HepG2 (cell line): ENCODE results near the gene DAB2IP. TPM values are rescaled to one million over a fixed set of nuclear protein-coding genes. Genes with fewer than 3 reads are reported as not detected.

ENCODE experiments used
- GFI1 ChIP-seq: sonication (generic); formaldehyde crosslinking; IDR thresholded peaks from 2 replicates; pipeline ENCODE4 v1.5.0; 2020; ENCODE audit warnings: missing genetic modification reagents, mild to moderate bottlenecking, borderline replicate concordance
- POGK ChIP-seq: sonication (generic); formaldehyde crosslinking; conservative IDR thresholded peaks from 2 replicates; pipeline ENCODE4 v1.8.0; 2022; ENCODE audit warnings: mild to moderate bottlenecking, moderate library complexity, missing genetic modification reagents
- SMAD3 ChIP-seq: sonication (generic); formaldehyde crosslinking; IDR thresholded peaks from 2 replicates; pipeline ENCODE4 v1.4.0; 2020; ENCODE audit warnings: missing genetic modification reagents
- TCF7 ChIP-seq: sonication (generic); IDR thresholded peaks from 2 replicates; pipeline ENCODE4 v1.6.1; 2016; ENCODE audit warnings: antibody characterized with exemption, low read depth
- ZNF18 ChIP-seq: sonication (generic); formaldehyde crosslinking; IDR thresholded peaks from 2 replicates; pipeline ENCODE4 v1.8.0; 2022; ENCODE audit warnings: mild to moderate bottlenecking, missing genetic modification reagents; ENCODE audit not compliant: insufficient replicate concordance
- ZNF362 ChIP-seq: sonication (generic); formaldehyde crosslinking; IDR thresholded peaks from 2 replicates; pipeline ENCODE4 v1.4.0; 2020; ENCODE audit warnings: missing genetic modification reagents, mild to moderate bottlenecking, borderline replicate concordance
- ZNF543 ChIP-seq: sonication (generic); formaldehyde crosslinking; IDR thresholded peaks from 2 replicates; pipeline ENCODE4 v1.4.0; 2020; ENCODE audit warnings: mild to moderate bottlenecking, missing genetic modification reagents
- polyA plus RNA-seq, 8 experiments: library from polyadenylated mRNA; depleted of rRNA in 3 of 8; stranded (reverse) in 7 of 8; unstranded in 1 of 8; fragments of >200 nt; fragmentation: Illumina TruSeq in 4 of 8; extraction: Trizol in 4 of 8; gene quantifications; 2 replicates each; pipeline versions ENCODE4 v1.2.1 to v1.2.3, GENCODE V29; 2011 to 2016; ENCODE audit warnings: low read depth in 4 of 8, missing spikeins in 1 of 8, mixed read lengths in 1 of 8; ENCODE audit not compliant: insufficient read depth in 1 of 8
- total RNA-seq, 5 experiments: library from RNA; depleted of rRNA; stranded (reverse); fragments of >200 nt; fragmentation: Illumina TruSeq; extraction: Trizol; gene quantifications; 2 replicates each; pipeline ENCODE4 v1.2.3, GENCODE V29; 2016; ENCODE audit warnings: low read depth in 1 of 5
- TF ChIP-seq, protein P1 (sequence below): sonication (generic); formaldehyde crosslinking; IDR thresholded peaks from 2 replicates; pipeline ENCODE4 v1.9.0; 2021; ENCODE audit warnings: mild to moderate bottlenecking, missing genetic modification reagents
- TF ChIP-seq, protein P2 (sequence below), 2 experiments: sonication (generic) in 1 of 2; formaldehyde crosslinking in 1 of 2; IDR thresholded peaks; 2 replicates each; pipeline versions ENCODE4 v1.4.0 to v1.6.1; 2018 to 2020; ENCODE audit warnings: missing genetic modification reagents in 2 of 2, borderline replicate concordance in 1 of 2, low read depth in 1 of 2, mild to moderate bottlenecking in 1 of 2, missing biosample characterization in 1 of 2
- TF ChIP-seq, protein P3 (sequence below), 2 experiments: fragments of 450-650 bp in 1 of 2; sonication (generic) in 1 of 2; formaldehyde crosslinking; IDR thresholded peaks; 2 replicates each; pipeline versions ENCODE4 v1.5.0 to v1.8.0; 2020 to 2022; ENCODE audit warnings: mild to moderate bottlenecking in 1 of 2, missing genetic modification reagents in 1 of 2

The DAB2IP gene
- total and polyA plus RNA-seq, 2 of the 13 experiments (the other 11 are each of a cell fraction or from before 2014, with no cell fraction given) = 25.3 to 37.9 TPM

GRCh38 chr9:121743441-121744001 is 92.1 kb downstream of the DAB2IP start (continued):
- TF ChIP-seq GFI1 (CRISPR knock-in tag) (no peak), TCF7 (no peak), ZNF543 (no peak), POGK (CRISPR knock-in tag) (no peak), SMAD3 (CRISPR knock-in tag) (no peak), ZNF362 (CRISPR knock-in tag) (peak; percentile 35; the same call in 1 of the 2 replicates), ZNF18 (CRISPR knock-in tag) (no peak)
- TF ChIP-seq, protein P1, sequence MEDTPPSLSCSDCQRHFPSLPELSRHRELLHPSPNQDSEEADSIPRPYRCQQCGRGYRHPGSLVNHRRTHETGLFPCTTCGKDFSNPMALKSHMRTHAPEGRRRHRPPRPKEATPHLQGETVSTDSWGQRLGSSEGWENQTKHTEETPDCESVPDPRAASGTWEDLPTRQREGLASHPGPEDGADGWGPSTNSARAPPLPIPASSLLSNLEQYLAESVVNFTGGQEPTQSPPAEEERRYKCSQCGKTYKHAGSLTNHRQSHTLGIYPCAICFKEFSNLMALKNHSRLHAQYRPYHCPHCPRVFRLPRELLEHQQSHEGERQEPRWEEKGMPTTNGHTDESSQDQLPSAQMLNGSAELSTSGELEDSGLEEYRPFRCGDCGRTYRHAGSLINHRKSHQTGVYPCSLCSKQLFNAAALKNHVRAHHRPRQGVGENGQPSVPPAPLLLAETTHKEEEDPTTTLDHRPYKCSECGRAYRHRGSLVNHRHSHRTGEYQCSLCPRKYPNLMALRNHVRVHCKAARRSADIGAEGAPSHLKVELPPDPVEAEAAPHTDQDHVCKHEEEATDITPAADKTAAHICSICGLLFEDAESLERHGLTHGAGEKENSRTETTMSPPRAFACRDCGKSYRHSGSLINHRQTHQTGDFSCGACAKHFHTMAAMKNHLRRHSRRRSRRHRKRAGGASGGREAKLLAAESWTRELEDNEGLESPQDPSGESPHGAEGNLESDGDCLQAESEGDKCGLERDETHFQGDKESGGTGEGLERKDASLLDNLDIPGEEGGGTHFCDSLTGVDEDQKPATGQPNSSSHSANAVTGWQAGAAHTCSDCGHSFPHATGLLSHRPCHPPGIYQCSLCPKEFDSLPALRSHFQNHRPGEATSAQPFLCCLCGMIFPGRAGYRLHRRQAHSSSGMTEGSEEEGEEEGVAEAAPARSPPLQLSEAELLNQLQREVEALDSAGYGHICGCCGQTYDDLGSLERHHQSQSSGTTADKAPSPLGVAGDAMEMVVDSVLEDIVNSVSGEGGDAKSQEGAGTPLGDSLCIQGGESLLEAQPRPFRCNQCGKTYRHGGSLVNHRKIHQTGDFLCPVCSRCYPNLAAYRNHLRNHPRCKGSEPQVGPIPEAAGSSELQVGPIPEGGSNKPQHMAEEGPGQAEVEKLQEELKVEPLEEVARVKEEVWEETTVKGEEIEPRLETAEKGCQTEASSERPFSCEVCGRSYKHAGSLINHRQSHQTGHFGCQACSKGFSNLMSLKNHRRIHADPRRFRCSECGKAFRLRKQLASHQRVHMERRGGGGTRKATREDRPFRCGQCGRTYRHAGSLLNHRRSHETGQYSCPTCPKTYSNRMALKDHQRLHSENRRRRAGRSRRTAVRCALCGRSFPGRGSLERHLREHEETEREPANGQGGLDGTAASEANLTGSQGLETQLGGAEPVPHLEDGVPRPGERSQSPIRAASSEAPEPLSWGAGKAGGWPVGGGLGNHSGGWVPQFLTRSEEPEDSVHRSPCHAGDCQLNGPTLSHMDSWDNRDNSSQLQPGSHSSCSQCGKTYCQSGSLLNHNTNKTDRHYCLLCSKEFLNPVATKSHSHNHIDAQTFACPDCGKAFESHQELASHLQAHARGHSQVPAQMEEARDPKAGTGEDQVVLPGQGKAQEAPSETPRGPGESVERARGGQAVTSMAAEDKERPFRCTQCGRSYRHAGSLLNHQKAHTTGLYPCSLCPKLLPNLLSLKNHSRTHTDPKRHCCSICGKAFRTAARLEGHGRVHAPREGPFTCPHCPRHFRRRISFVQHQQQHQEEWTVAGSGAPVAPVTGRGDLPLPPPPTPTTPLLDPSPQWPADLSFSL (CRISPR knock-in tag) = no peak
- TF ChIP-seq, protein P2, sequence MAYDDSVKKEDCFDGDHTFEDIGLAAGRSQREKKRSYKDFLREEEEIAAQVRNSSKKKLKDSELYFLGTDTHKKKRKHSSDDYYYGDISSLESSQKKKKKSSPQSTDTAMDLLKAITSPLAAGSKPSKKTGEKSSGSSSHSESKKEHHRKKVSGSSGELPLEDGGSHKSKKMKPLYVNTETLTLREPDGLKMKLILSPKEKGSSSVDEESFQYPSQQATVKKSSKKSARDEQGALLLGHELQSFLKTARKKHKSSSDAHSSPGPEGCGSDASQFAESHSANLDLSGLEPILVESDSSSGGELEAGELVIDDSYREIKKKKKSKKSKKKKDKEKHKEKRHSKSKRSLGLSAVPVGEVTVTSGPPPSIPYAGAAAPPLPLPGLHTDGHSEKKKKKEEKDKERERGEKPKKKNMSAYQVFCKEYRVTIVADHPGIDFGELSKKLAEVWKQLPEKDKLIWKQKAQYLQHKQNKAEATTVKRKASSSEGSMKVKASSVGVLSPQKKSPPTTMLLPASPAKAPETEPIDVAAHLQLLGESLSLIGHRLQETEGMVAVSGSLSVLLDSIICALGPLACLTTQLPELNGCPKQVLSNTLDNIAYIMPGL (CRISPR knock-in tag; IDR thresholded peaks at IDR 0.05; ENCODE audit: borderline replicate concordance in 1 of 2, low read depth in 1 of 2) = peak in 1 of 2 experiments; percentile 58; a peak in 1 of 4 replicates
- TF ChIP-seq, protein P3, sequence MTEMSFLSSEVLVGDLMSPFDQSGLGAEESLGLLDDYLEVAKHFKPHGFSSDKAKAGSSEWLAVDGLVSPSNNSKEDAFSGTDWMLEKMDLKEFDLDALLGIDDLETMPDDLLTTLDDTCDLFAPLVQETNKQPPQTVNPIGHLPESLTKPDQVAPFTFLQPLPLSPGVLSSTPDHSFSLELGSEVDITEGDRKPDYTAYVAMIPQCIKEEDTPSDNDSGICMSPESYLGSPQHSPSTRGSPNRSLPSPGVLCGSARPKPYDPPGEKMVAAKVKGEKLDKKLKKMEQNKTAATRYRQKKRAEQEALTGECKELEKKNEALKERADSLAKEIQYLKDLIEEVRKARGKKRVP (CRISPR knock-in tag; IDR thresholded peaks at IDR 0.05) = no peak
